H1 (cell line): ENCODE results near the gene SLC47A2. TPM values are rescaled to one million over a fixed set of nuclear protein-coding genes. Genes with fewer than 3 reads are reported as not detected.

Experiments used
- CTCF ChIA-PET: fragments of 300-600 bp; sonication (Branson Sonifier 250); formaldehyde crosslinking; loops from one replicate; lab custom pipeline; 2021; ENCODE audit not compliant: partially characterized antibody; lab: Charles Lee
- POLR2A ChIA-PET: fragments of 300-600 bp; sonication (Branson Sonifier 250); formaldehyde crosslinking; loops from one replicate; lab custom pipeline; 2021; ENCODE audit warnings: inconsistent platforms; ENCODE audit not compliant: partially characterized antibody; lab: Charles Lee
- DNase-seq, 2 experiments: peaks; one replicate each; pipeline versions ENCODE4 v3.0.0 to v3.0.0-alpha.2; 2010 to 2022; ENCODE audit warnings: low spot score in 2 of 2, low read depth in 1 of 2, mixed read lengths in 1 of 2
- FAIRE-seq: peaks from 2 replicates; lab custom pipeline; 2011; peaks lifted over from hg19 to GRCh38; lab: Jason Lieb, UNC
- H2AFZ ChIP-seq: 2 replicates; pipeline ENCODE4 v1.8.1; 2012; ENCODE audit warnings: low read length, inconsistent platforms
- H2AK5ac ChIP-seq: 2 replicates; pipeline ENCODE4 v1.6.1; 2013; ENCODE audit warnings: low read depth, low read length
- H2BK120ac ChIP-seq: replicated peaks from 2 replicates; pipeline ENCODE3; 2013; ENCODE audit warnings: low read depth, low read length, inconsistent platforms
- H2BK12ac ChIP-seq: 2 replicates; pipeline ENCODE4 v1.6.1; 2013; ENCODE audit warnings: low read depth, low read length
- H2BK15ac ChIP-seq: 2 replicates; pipeline ENCODE4 v1.6.1; 2013; ENCODE audit warnings: low read length
- H2BK20ac ChIP-seq: 2 replicates; pipeline ENCODE4 v1.6.1; 2013; ENCODE audit warnings: low read length
- H2BK5ac ChIP-seq: 2 replicates; pipeline ENCODE4 v1.6.1; 2013; ENCODE audit warnings: low read depth, low read length
- H3K14ac ChIP-seq: 2 replicates; pipeline ENCODE4 v1.6.1; 2013; ENCODE audit warnings: inconsistent platforms; ENCODE audit not compliant: insufficient read length
- H3K18ac ChIP-seq: 2 replicates; pipeline ENCODE4 v1.6.1; 2013; ENCODE audit warnings: low read length; ENCODE audit errors: extremely low read depth
- H3K23ac ChIP-seq: 2 replicates; pipeline ENCODE4 v1.6.1; 2013; ENCODE audit warnings: inconsistent platforms; ENCODE audit not compliant: insufficient read length
- H3K23me2 ChIP-seq: 2 replicates; pipeline ENCODE4 v1.6.1; 2013; ENCODE audit warnings: low read depth, low read length
- H3K27ac ChIP-seq: 2 replicates; pipeline ENCODE4 v1.6.1; 2011; ENCODE audit warnings: low read depth, low read length, inconsistent platforms
- H3K27me3 ChIP-seq, 4 experiments: replicated peaks in 1 of 4; 1 replicate in 1 of 4; 2 replicates in 3 of 4; pipeline versions ENCODE4 v1.6.1 to v1.8.1; 2011 to 2013; ENCODE audit warnings: low read length in 3 of 4, mild to moderate bottlenecking in 3 of 4, inconsistent platforms in 2 of 4, mixed read lengths in 2 of 4, moderate library complexity in 1 of 4; ENCODE audit not compliant: control insufficient read depth in 3 of 4, insufficient read depth in 3 of 4; ENCODE audit errors: extremely low read depth in 1 of 4
- H3K36me3 ChIP-seq, 4 experiments: 2 replicates each; pipeline versions ENCODE4 v1.6.1 to v1.8.1; 2011 to 2013; ENCODE audit warnings: mild to moderate bottlenecking in 4 of 4, low read length in 3 of 4, moderate library complexity in 2 of 4, control low read depth in 1 of 4, inconsistent platforms in 1 of 4; ENCODE audit not compliant: insufficient read depth in 4 of 4, control insufficient read depth in 2 of 4
- H3K4ac ChIP-seq: replicated peaks from 2 replicates; pipeline ENCODE3; 2013; ENCODE audit warnings: low read length, low read depth, mixed read lengths, inconsistent platforms; ENCODE audit not compliant: insufficient read length
- H3K4me1 ChIP-seq, 4 experiments: replicated peaks in 1 of 4; 1 replicate in 1 of 4; 2 replicates in 3 of 4; pipeline versions ENCODE4 v1.6.1 to v1.8.1; 2011 to 2013; ENCODE audit warnings: low read length in 3 of 4, inconsistent platforms in 2 of 4, mixed read lengths in 1 of 4; ENCODE audit not compliant: insufficient read depth in 4 of 4, control insufficient read depth in 3 of 4
- H3K4me2 ChIP-seq, 2 experiments: 2 replicates each; pipeline versions ENCODE4 v1.6.1 to v1.8.1; 2011 to 2013; ENCODE audit warnings: low read depth in 2 of 2, low read length in 2 of 2, control low read depth in 1 of 2, inconsistent platforms in 1 of 2, mild to moderate bottlenecking in 1 of 2; ENCODE audit not compliant: insufficient read depth in 1 of 2
- H3K4me3 ChIP-seq, 4 experiments: fragments of 200-600, 300-600 bp in 1 of 4; sonication (generic), shearing (Covaris generic), sonication (Bioruptor Twin) in 1 of 4; 2 replicates each; pipeline versions ENCODE4 v1.5.1 to v1.8.1; 2011 to 2016; ENCODE audit warnings: low read length in 4 of 4, low read depth in 3 of 4, control low read depth in 2 of 4, inconsistent platforms in 2 of 4, mild to moderate bottlenecking in 2 of 4, mixed read lengths in 1 of 4, moderate library complexity in 1 of 4; ENCODE audit not compliant: insufficient read depth in 2 of 4; ENCODE audit errors: extremely low read depth in 1 of 4
- H3K56ac ChIP-seq: replicated peaks from 2 replicates; pipeline ENCODE3; 2013; ENCODE audit warnings: low read depth, mild to moderate bottlenecking, mixed read lengths, low read length, inconsistent platforms; ENCODE audit not compliant: insufficient read length
- H3K79me1 ChIP-seq: 2 replicates; pipeline ENCODE4 v1.6.1; 2013; ENCODE audit warnings: low read depth, low read length, control low read depth
- H3K79me2 ChIP-seq, 2 experiments: 2 replicates each; pipeline versions ENCODE4 v1.6.1 to v1.8.1; 2012 to 2013; ENCODE audit warnings: low read length in 2 of 2, mild to moderate bottlenecking in 2 of 2, inconsistent platforms in 1 of 2; ENCODE audit not compliant: insufficient read depth in 2 of 2, control insufficient read depth in 1 of 2
- H3K9ac ChIP-seq, 4 experiments: replicated peaks in 1 of 4; 1 replicate in 1 of 4; 2 replicates in 3 of 4; pipeline versions ENCODE4 v1.6.1 to v1.8.1; 2011 to 2013; ENCODE audit warnings: low read depth in 3 of 4, low read length in 3 of 4, control low read depth in 2 of 4, mild to moderate bottlenecking in 2 of 4, moderate library complexity in 2 of 4, inconsistent platforms in 1 of 4; ENCODE audit errors: extremely low read depth in 1 of 4
- H3K9me3 ChIP-seq, 2 experiments: 2 replicates each; pipeline versions ENCODE4 v1.6.1 to v1.8.1; 2012 to 2013; ENCODE audit warnings: mild to moderate bottlenecking in 2 of 2, moderate library complexity in 2 of 2, control low read depth in 1 of 2, inconsistent platforms in 1 of 2, low read depth in 1 of 2, low read length in 1 of 2, mixed read lengths in 1 of 2; ENCODE audit not compliant: insufficient read depth in 2 of 2
- H4K20me1 ChIP-seq, 2 experiments: replicated peaks in 1 of 2; 2 replicates each; pipeline versions ENCODE3 to v1.8.1; 2011 to 2013; ENCODE audit warnings: inconsistent platforms in 2 of 2, low read length in 2 of 2, mild to moderate bottlenecking in 1 of 2; ENCODE audit not compliant: insufficient read depth in 2 of 2, control insufficient read depth in 1 of 2
- H4K5ac ChIP-seq: 2 replicates; pipeline ENCODE4 v1.6.1; 2013; ENCODE audit warnings: low read length, low read depth, mixed read lengths, inconsistent platforms; ENCODE audit not compliant: insufficient read length
- H4K8ac ChIP-seq: 2 replicates; pipeline ENCODE4 v1.8.0; 2013; ENCODE audit warnings: mild to moderate bottlenecking, moderate library complexity, low read length, inconsistent platforms; ENCODE audit not compliant: insufficient read depth; ENCODE audit errors: extremely low read depth
- H4K91ac ChIP-seq: replicated peaks from 2 replicates; pipeline ENCODE3; 2013; ENCODE audit warnings: low read length, mixed read lengths, inconsistent platforms; ENCODE audit not compliant: insufficient read length
- E2F6 ChIP-seq: IDR thresholded peaks from 2 replicates; pipeline ENCODE4 v1.6.1; 2012; ENCODE audit warnings: inconsistent platforms
- MAX ChIP-seq: IDR thresholded peaks from 2 replicates; pipeline ENCODE4 v1.6.1; 2012; ENCODE audit warnings: inconsistent platforms
- RAD21 ChIP-seq, 2 experiments: IDR thresholded peaks in 1 of 2; conservative IDR thresholded peaks in 1 of 2; 2 replicates each; pipeline ENCODE4 v1.6.1; 2011; ENCODE audit warnings: low read depth in 2 of 2, low read length in 2 of 2, improper control_type of control experiment in 1 of 2, inconsistent platforms in 1 of 2, mild to moderate bottlenecking in 1 of 2, moderate library complexity in 1 of 2
- SP2 ChIP-seq: IDR thresholded peaks from 2 replicates; pipeline ENCODE4 v1.6.1; 2012; ENCODE audit warnings: mild to moderate bottlenecking, low read length, inconsistent platforms
- WGBS, 2 experiments: shearing (Covaris generic) in 1 of 2; methylation state at CpG; one replicate each; pipeline versions ENCODE4 v1.1.6 to v1.1.7; 2013 to 2015; ENCODE audit warnings: low lambda C conversion rate in 2 of 2, mixed read lengths in 2 of 2, inconsistent platforms in 1 of 2, low coverage in 1 of 2, missing lambda C conversion rate in 1 of 2; ENCODE audit not compliant: insufficient replicate concordance in 2 of 2, insufficient coverage in 1 of 2, insufficient read length in 1 of 2; ENCODE audit errors: extremely low coverage in 1 of 2, missing lambda C conversion rate in 1 of 2; 5-methylcytosine and 5-hydroxymethylcytosine counted together
- polyA plus RNA-seq, 7 experiments: library from polyadenylated mRNA; depleted of rRNA in 3 of 7; stranded (reverse) in 5 of 7; unstranded in 2 of 7; fragments of >200 nt in 5 of 7; fragments of 200-250 nt in 2 of 7; gene quantifications; 1 replicate in 5 of 7; 2 replicates in 1 of 7; 4 replicates in 1 of 7; pipeline versions ENCODE4 v1.2.1 to v1.2.3, GENCODE V29; 2011 to 2013; ENCODE audit warnings: missing spikeins in 2 of 7, mixed read lengths in 2 of 7
- total RNA-seq: library from RNA; stranded (reverse); fragmentation: NEBNext Ultra II Directional; extraction: Animal tissue kit (Norgen Biotek cat#: 25700); gene quantifications from 2 replicates; pipeline ENCODE4 v1.2.1, GENCODE V29; 2021

The SLC47A2 gene
- total and polyA plus RNA-seq, 2 of the 8 experiments (the other 6 are each of a cell fraction or from before 2014, with no cell fraction given) = not detected

- H4K8ac ChIP-seq = no peak overlapping the region
- WGBS, 2 experiments = 92% methylated on average over 6 of the region's 6 CpGs; no CpG with 5 or more reads in 1 of the 2 experiments
- no peak for DNase-seq
- H2BK15ac ChIP-seq = no peak overlapping the region
- H3K23me2 ChIP-seq = no peaks in the 10 kb centered on the region
- no peaks in the 10 kb centered on the region for H3K9me3 ChIP-seq
- H3K18ac ChIP-seq = no peak overlapping the region
- H4K5ac ChIP-seq = no peak overlapping the region
- no peaks in the 10 kb centered on the region for H3K79me1 ChIP-seq
- no peaks in the 10 kb centered on the region for H3K36me3 ChIP-seq
- no peak overlapping the region for H2AK5ac ChIP-seq
- H3K4ac ChIP-seq = no peak overlapping the region
- no peak overlapping the region for H3K56ac ChIP-seq
- TF ChIP-seq E2F6 (peak; percentile 68), RAD21 (IDR thresholded peaks at IDR 0.05 in 1 of 2, conservative IDR thresholded peaks at IDR 0.05 in 1 of 2; ENCODE audit: low read depth in 2 of 2, low read length in 2 of 2) (no peak), SP2 (no peak), MAX (peak; percentile 51)
- FAIRE-seq = no peak
- no peak overlapping the region for H3K4me2 ChIP-seq
- no peak overlapping the region for H4K91ac ChIP-seq
- no peaks in the 10 kb centered on the region for H3K79me2 ChIP-seq
- H3K23ac ChIP-seq = no peak overlapping the region
- no peak overlapping the region for H2AFZ ChIP-seq
- H2BK12ac ChIP-seq = no peak overlapping the region
- no peaks in the 10 kb centered on the region for H3K27me3 ChIP-seq
- CTCF ChIA-PET = interaction anchor here (1.7 to 1.8 kb wide), 2 partner anchors 9 to 19 kb away, joined by 4 to 6 read pairs; no protein-coding TSS in a partner anchor
- H3K4me3 ChIP-seq = no peak overlapping the region
- no peaks in the 10 kb centered on the region for H4K20me1 ChIP-seq
- H2BK120ac ChIP-seq = no peak overlapping the region
- H2BK20ac ChIP-seq = no peak overlapping the region
- no peak overlapping the region for H2BK5ac ChIP-seq
- H3K4me1 ChIP-seq = no peaks in the 10 kb centered on the region
- POLR2A ChIA-PET = interaction anchor here (1.3 to 1.5 kb wide), 2 partner anchors 9 to 16 kb away, joined by 3 to 4 read pairs; no protein-coding TSS in a partner anchor
- H3K27ac ChIP-seq = no peak overlapping the region
- H3K14ac ChIP-seq = no peak overlapping the region
- no peak overlapping the region for H3K9ac ChIP-seq
Measured at GRCh38 chr17:19729900-19730299, 13.5 kb upstream of the SLC47A2 start.
